HG02588 (cell line): ENCODE data around the gene ZBTB25.
A peak's percentile ranks its signal among the peaks of the same experiment; 100 is the strongest.

ENCODE experiments used
- ATAC-seq: cut with Tn5 transposase; IDR thresholded peaks from one replicate; pipeline ENCODE4 v1.9.1; 2021; ENCODE audit warnings: mild to moderate bottlenecking, moderate library complexity; ENCODE audit not compliant: unreplicated experiment

ZBTB25 gene

GRCh38 chr14:64444140-64444539, 59.5 kb downstream of the ZBTB25 start:
- ATAC-seq = no peak

GRCh38 chr14:64442300-64442988, 61.2 kb downstream of the ZBTB25 start:
- no peak for ATAC-seq

- ATAC-seq = no peak
Measured at GRCh38 chr14:64440494-64440893, 63.1 kb downstream of the ZBTB25 start.

- ATAC-seq = no peak
Measured at GRCh38 chr14:64439141-64439540, 64.5 kb downstream of the ZBTB25 start.

- no peak for ATAC-seq
Measured at GRCh38 chr14:64438181-64438841, 65.3 kb downstream of the ZBTB25 start.

GRCh38 chr14:64434528-64434927, 69.1 kb downstream of the ZBTB25 start:
- ATAC-seq = no peak

- ATAC-seq = no peak
Measured at GRCh38 chr14:64423987-64424386, 79.7 kb downstream of the ZBTB25 start.

GRCh38 chr14:64422756-64423155, 80.9 kb downstream of the ZBTB25 start:
- ATAC-seq = peak; percentile 60

GRCh38 chr14:64422005-64422404, 81.6 kb downstream of the ZBTB25 start:
- no peak for ATAC-seq

- no peak for ATAC-seq
Measured at GRCh38 chr14:64421166-64421565, 82.5 kb downstream of the ZBTB25 start.

- ATAC-seq = no peak
Measured at GRCh38 chr14:64419003-64419402, 84.6 kb downstream of the ZBTB25 start.

- ATAC-seq = no peak
Measured at GRCh38 chr14:64417771-64418125, 85.9 kb downstream of the ZBTB25 start.

GRCh38 chr14:64417055-64417770, 86.4 kb downstream of the ZBTB25 start:
- ATAC-seq = no peak

GRCh38 chr14:64416348-64416932, 87.2 kb downstream of the ZBTB25 start:
- ATAC-seq = no peak

GRCh38 chr14:64412237-64412636, 91.4 kb downstream of the ZBTB25 start:
- ATAC-seq = no peak

GRCh38 chr14:64411001-64411400, 92.6 kb downstream of the ZBTB25 start:
- ATAC-seq = no peak

- ATAC-seq = no peak
Measured at GRCh38 chr14:64410084-64410774, 93.4 kb downstream of the ZBTB25 start.

GRCh38 chr14:64409126-64409920, 94.3 kb downstream of the ZBTB25 start:
- no peak for ATAC-seq

- no peak for ATAC-seq
Measured at GRCh38 chr14:64407329-64407728, 96.3 kb downstream of the ZBTB25 start.

GRCh38 chr14:64405295-64405694, 98.3 kb downstream of the ZBTB25 start:
- no peak for ATAC-seq
